ENCODE data around the gene DIP2C.

The DIP2C gene

DNA sequence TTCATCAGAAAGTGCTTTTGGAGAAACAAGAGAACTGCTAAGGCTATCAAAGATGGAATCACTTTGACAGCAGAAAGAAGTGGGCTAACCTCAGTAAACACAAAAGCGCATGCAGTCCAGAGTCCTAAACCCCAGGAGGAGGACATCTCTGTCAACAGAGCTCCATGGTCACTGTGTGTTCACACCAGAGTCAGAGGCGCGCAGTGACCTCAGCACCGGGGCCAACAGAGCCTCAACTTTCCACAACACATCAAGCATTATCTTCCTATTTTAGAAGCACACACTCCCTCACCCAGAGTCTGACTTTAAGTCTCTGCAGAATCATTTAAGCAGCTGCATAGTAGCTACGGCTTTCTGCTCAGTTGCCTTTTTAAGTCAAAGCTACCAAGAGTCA is 195.3 kb downstream of the DIP2C start:
- in situ Hi-C loops (cut with MboI; ENCODE audit: low pct_unique_long_range_greater_than_20kb, low sequenced_read_pairs, unreplicated experiment): no loop called here
- TF ChIP-seq, protein P1, sequence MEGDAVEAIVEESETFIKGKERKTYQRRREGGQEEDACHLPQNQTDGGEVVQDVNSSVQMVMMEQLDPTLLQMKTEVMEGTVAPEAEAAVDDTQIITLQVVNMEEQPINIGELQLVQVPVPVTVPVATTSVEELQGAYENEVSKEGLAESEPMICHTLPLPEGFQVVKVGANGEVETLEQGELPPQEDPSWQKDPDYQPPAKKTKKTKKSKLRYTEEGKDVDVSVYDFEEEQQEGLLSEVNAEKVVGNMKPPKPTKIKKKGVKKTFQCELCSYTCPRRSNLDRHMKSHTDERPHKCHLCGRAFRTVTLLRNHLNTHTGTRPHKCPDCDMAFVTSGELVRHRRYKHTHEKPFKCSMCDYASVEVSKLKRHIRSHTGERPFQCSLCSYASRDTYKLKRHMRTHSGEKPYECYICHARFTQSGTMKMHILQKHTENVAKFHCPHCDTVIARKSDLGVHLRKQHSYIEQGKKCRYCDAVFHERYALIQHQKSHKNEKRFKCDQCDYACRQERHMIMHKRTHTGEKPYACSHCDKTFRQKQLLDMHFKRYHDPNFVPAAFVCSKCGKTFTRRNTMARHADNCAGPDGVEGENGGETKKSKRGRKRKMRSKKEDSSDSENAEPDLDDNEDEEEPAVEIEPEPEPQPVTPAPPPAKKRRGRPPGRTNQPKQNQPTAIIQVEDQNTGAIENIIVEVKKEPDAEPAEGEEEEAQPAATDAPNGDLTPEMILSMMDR (IDR thresholded peaks at IDR 0.05; ENCODE audit: extremely low read depth, insufficient read depth, missing control alignments): no peak
- DNase-seq (ENCODE audit: low spot score): no peak

- DNase-seq (ENCODE audit: low spot score): no peak
- in situ Hi-C loops (cut with MboI; ENCODE audit: low pct_unique_long_range_greater_than_20kb, low sequenced_read_pairs, unreplicated experiment): no loop called here
- TF ChIP-seq, protein P1 (IDR thresholded peaks at IDR 0.05; ENCODE audit: extremely low read depth, insufficient read depth, missing control alignments): no peak
Measured at GRCh38 chr10:493391-494148, 195.9 kb downstream of the DIP2C start.

GRCh38 chr10:492836-493235 is 196.6 kb downstream of the DIP2C start:
- TF ChIP-seq, protein P1 (IDR thresholded peaks at IDR 0.05; ENCODE audit: extremely low read depth, insufficient read depth, missing control alignments): no peak
- in situ Hi-C loops (cut with MboI; ENCODE audit: low pct_unique_long_range_greater_than_20kb, low sequenced_read_pairs, unreplicated experiment): no loop called here
- DNase-seq (ENCODE audit: low spot score): no peak

GRCh38 chr10:491667-492424 is 197.6 kb downstream of the DIP2C start:
- TF ChIP-seq, protein P1 (IDR thresholded peaks at IDR 0.05; ENCODE audit: extremely low read depth, insufficient read depth, missing control alignments): no peak
- DNase-seq (ENCODE audit: low spot score): no peak
- in situ Hi-C loops (cut with MboI; ENCODE audit: low pct_unique_long_range_greater_than_20kb, low sequenced_read_pairs, unreplicated experiment): no loop called here

DNA sequence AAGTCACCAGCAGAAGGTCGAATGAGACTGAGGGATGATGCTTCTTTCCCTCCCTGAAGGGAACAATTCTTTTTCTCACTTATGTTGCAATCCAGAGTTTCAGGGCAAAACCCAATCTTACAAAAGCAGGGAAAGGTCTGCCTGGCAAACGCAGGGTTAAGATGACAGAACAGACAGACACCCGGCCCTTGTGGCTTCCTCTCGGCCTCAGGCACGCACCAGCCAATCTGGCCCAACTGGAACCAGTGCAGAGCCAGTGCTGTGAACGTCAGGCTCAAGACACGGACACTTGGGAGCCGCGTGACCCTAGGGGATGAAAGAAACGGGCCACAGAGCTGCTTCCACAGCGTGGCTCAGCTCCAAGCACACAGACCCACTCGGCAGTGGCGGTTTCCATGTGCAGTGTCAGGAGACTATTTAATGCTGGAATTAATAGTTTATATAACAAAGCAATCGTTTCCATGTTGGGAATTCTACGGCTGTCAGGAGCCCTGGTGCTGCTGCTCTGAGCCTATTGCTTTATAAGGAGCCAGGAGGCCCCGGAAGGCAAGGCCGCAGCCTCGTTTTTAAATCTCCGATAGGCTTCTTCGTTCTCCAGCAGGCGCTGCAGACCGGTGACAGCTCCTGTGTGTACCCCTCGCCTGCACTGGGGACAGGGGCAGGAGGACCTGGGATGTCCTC is 198.4 kb downstream of the DIP2C start:
- TF ChIP-seq, protein P1 (IDR thresholded peaks at IDR 0.05; ENCODE audit: extremely low read depth, insufficient read depth, missing control alignments): no peak
- DNase-seq (ENCODE audit: low spot score): no peak
- in situ Hi-C loops (cut with MboI; ENCODE audit: low pct_unique_long_range_greater_than_20kb, low sequenced_read_pairs, unreplicated experiment): no loop called here

GRCh38 chr10:490256-490655 is 199.2 kb downstream of the DIP2C start:
- DNase-seq (ENCODE audit: low spot score): no peak
- TF ChIP-seq, protein P1 (IDR thresholded peaks at IDR 0.05; ENCODE audit: extremely low read depth, insufficient read depth, missing control alignments): no peak
- in situ Hi-C loops (cut with MboI; ENCODE audit: low pct_unique_long_range_greater_than_20kb, low sequenced_read_pairs, unreplicated experiment): no loop called here
